ENCODE data around the gene BMPR2.

Gene BMPR2

GRCh38 chr2:202604699-202605098 lies 228.6 kb downstream of the BMPR2 start:
- DNase-seq (ENCODE audit: low spot score): no peak

GRCh38 chr2:202605174-202605573 lies 229.0 kb downstream of the BMPR2 start:
- DNase-seq (ENCODE audit: low spot score): no peak

- no peak for DNase-seq (ENCODE audit: low spot score)
Observed at GRCh38 chr2:202608142-202608852, 232.2 kb downstream of the BMPR2 start.

- no peak for DNase-seq (ENCODE audit: low spot score)
Observed at GRCh38 chr2:202609381-202610145, 233.4 kb downstream of the BMPR2 start.

GRCh38 chr2:202610380-202610779 lies 234.3 kb downstream of the BMPR2 start:
- DNase-seq (ENCODE audit: low spot score): no peak

GRCh38 chr2:202612145-202612544 lies 236.0 kb downstream of the BMPR2 start:
- DNase-seq (ENCODE audit: low spot score): no peak

- DNase-seq (ENCODE audit: low spot score): no peak
Observed at GRCh38 chr2:202613479-202613878, 237.4 kb downstream of the BMPR2 start.

All from cerebellar cortex (tissue), 1 donor.